Measurements from ENCODE around the gene RALGAPA1.

The RALGAPA1 gene

GRCh38 chr14:35758523-35759129 is 50.5 kb downstream of the RALGAPA1 start:
- no peak for DNase-seq (ENCODE audit: low read depth)
- no peak overlapping the region for H3K4me3 ChIP-seq (ENCODE audit: low read depth, low read length)
- TF ChIP-seq POLR2A (IDR thresholded peaks at IDR 0.05; ENCODE audit: extremely low read depth, insufficient read length) (no peak), MAX (IDR thresholded peaks at IDR 0.05; ENCODE audit: low read depth, low read length) (no peak), MYC (IDR thresholded peaks at IDR 0.05; ENCODE audit: low read depth, low read length) (no peak)

- H3K4me3 ChIP-seq (ENCODE audit: low read depth, low read length) = no peak overlapping the region
- no peak for TF ChIP-seq CTCF (IDR thresholded peaks at IDR 0.05; ENCODE audit: low read depth, low read length)
- TF ChIP-seq MYC (IDR thresholded peaks at IDR 0.05; ENCODE audit: low read depth, low read length) = no peak
- TF ChIP-seq POLR2A (IDR thresholded peaks at IDR 0.05; ENCODE audit: extremely low read depth, insufficient read length) = no peak
- no peak for TF ChIP-seq MAX (IDR thresholded peaks at IDR 0.05; ENCODE audit: low read depth, low read length)
- no peak for DNase-seq (ENCODE audit: low read depth)
Observed at GRCh38 chr14:35754671-35755070, 54.4 kb downstream of the RALGAPA1 start.

- DNase-seq (ENCODE audit: low read depth) = no peak
- H3K4me3 ChIP-seq (ENCODE audit: low read depth, low read length) = no peak overlapping the region
- TF ChIP-seq MAX (IDR thresholded peaks at IDR 0.05; ENCODE audit: low read depth, low read length) (no peak), CTCF (IDR thresholded peaks at IDR 0.05; ENCODE audit: low read depth, low read length) (no peak), MYC (IDR thresholded peaks at IDR 0.05; ENCODE audit: low read depth, low read length) (no peak), POLR2A (IDR thresholded peaks at IDR 0.05; ENCODE audit: extremely low read depth, insufficient read length) (no peak)
Observed at GRCh38 chr14:35752380-35752779, 56.7 kb downstream of the RALGAPA1 start.

GRCh38 chr14:35750202-35750904 is 58.7 kb downstream of the RALGAPA1 start:
- DNase-seq (ENCODE audit: low read depth) = no peak
- no peak overlapping the region for H3K4me3 ChIP-seq (ENCODE audit: low read depth, low read length)

GRCh38 chr14:35747379-35747778 is 61.7 kb downstream of the RALGAPA1 start:
- TF ChIP-seq CTCF (IDR thresholded peaks at IDR 0.05; ENCODE audit: low read depth, low read length) = no peak
- TF ChIP-seq MYC (IDR thresholded peaks at IDR 0.05; ENCODE audit: low read depth, low read length) = no peak
- TF ChIP-seq POLR2A (IDR thresholded peaks at IDR 0.05; ENCODE audit: extremely low read depth, insufficient read length) = no peak
- TF ChIP-seq MAX (IDR thresholded peaks at IDR 0.05; ENCODE audit: low read depth, low read length) = no peak
- no peak overlapping the region for H3K4me3 ChIP-seq (ENCODE audit: low read depth, low read length)
- DNase-seq (ENCODE audit: low read depth) = no peak

More at GRCh38 chr14:35750202-35750904, 58.7 kb downstream of the RALGAPA1 start:
- no peak for TF ChIP-seq POLR2A (IDR thresholded peaks at IDR 0.05; ENCODE audit: extremely low read depth, insufficient read length)
- TF ChIP-seq MYC (IDR thresholded peaks at IDR 0.05; ENCODE audit: low read depth, low read length) = no peak
- no peak for TF ChIP-seq CTCF (IDR thresholded peaks at IDR 0.05; ENCODE audit: low read depth, low read length)

- no peak for DNase-seq (ENCODE audit: low read depth)
- no peak overlapping the region for H3K4me3 ChIP-seq (ENCODE audit: low read depth, low read length)
- no peak for TF ChIP-seq POLR2A (IDR thresholded peaks at IDR 0.05; ENCODE audit: extremely low read depth, insufficient read length)
- no peak for TF ChIP-seq CTCF (IDR thresholded peaks at IDR 0.05; ENCODE audit: low read depth, low read length)
- TF ChIP-seq MAX (IDR thresholded peaks at IDR 0.05; ENCODE audit: low read depth, low read length) = no peak
- no peak for TF ChIP-seq MYC (IDR thresholded peaks at IDR 0.05; ENCODE audit: low read depth, low read length)
Observed at GRCh38 chr14:35742442-35742841, 66.7 kb downstream of the RALGAPA1 start.

All from NB4 (cell line).